ENCODE measurements around the gene PTPRK. TPM values are rescaled to one million over a fixed set of nuclear protein-coding genes. Genes with fewer than 3 reads are reported as not detected.

Gene PTPRK
- total and polyA plus RNA-seq, 4 donors = 12.1 to 61.2 (median 29.1) TPM

DNA sequence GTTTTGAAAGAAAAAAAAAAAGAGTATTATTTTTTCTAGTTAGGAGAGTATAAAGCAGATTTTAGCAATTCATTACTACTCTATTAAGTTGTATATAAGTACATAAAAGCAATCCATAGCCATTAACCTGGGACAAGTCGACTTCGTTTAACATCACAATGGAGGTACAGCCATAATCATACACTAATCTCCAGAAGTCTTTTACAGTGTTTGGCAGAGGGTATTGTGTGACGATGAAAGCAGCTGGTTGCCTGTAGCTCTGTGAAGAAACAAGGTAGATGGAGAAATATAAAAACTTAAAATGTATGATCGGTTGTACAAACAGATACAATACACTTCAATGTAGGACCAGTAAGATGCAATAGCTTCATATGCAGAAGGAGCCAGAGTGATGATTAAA, 543.6 kb downstream of the PTPRK start (continued):
- no peak for TF ChIP-seq JUND (IDR thresholded peaks at IDR 0.05)
- TF ChIP-seq SP1 (IDR thresholded peaks at IDR 0.05) = no peak
- no peak for TF ChIP-seq TAF1 (conservative IDR thresholded peaks at IDR 0.05)
- no peak for TF ChIP-seq HNF4A (conservative IDR thresholded peaks at IDR 0.05)

DNA sequence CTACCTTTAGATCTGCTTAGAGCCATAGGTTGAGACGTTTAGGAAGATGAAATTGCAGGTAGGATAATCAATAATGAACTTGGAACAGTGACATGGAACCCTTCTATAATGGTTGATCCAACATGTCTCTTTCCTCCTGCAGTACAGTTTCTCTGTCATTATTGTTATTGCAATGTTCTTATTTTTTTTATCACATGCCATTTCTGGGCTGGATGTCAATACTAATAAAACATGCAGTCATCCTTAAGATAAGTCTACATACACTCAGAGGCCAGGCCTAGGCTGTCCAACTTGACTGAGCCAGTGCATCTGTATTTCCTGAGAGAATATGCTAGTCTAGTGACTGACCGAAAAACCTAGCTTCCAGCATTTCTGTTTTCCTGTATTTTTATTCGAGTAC, 544.3 kb downstream of the PTPRK start:
- Histone ChIP-seq H3K9me3 (ENCODE audit: control insufficient read depth in 4 of 4, low read length in 3 of 4) (no peaks in the 10 kb centered on the region), H3K9ac (ENCODE audit: low read depth in 1 of 2, low read length in 2 of 2) (no peak overlapping the region), H3K27me3 (ENCODE audit: control insufficient read depth in 4 of 4, insufficient read depth in 4 of 4, low read length in 3 of 4) (no peaks in the 10 kb centered on the region), H3K36me3 (ENCODE audit: control insufficient read depth in 4 of 4, insufficient read depth in 3 of 4, low read depth in 1 of 4, low read length in 3 of 4) (peaks cover 5 to 42% (median 26%) of the 10 kb centered on the region in 4 donors), H3K27ac (ENCODE audit: low read depth in 1 of 2, low read length in 2 of 2) (no peak overlapping the region), H3K4me3 (ENCODE audit: low read depth in 1 of 3, low read length in 3 of 3) (no peak overlapping the region), H3K4me1 (ENCODE audit: control insufficient read depth in 4 of 4, insufficient read depth in 4 of 4, low read length in 3 of 4) (no peaks in the 10 kb centered on the region)
- no peak for DNase-seq (ENCODE audit: low spot score)
- TF ChIP-seq, protein P1, sequence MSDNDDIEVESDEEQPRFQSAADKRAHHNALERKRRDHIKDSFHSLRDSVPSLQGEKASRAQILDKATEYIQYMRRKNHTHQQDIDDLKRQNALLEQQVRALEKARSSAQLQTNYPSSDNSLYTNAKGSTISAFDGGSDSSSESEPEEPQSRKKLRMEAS (IDR thresholded peaks at IDR 0.05) = no peak
- no peak for TF ChIP-seq RXRA (IDR thresholded peaks at IDR 0.05)
- TF ChIP-seq, protein P2, sequence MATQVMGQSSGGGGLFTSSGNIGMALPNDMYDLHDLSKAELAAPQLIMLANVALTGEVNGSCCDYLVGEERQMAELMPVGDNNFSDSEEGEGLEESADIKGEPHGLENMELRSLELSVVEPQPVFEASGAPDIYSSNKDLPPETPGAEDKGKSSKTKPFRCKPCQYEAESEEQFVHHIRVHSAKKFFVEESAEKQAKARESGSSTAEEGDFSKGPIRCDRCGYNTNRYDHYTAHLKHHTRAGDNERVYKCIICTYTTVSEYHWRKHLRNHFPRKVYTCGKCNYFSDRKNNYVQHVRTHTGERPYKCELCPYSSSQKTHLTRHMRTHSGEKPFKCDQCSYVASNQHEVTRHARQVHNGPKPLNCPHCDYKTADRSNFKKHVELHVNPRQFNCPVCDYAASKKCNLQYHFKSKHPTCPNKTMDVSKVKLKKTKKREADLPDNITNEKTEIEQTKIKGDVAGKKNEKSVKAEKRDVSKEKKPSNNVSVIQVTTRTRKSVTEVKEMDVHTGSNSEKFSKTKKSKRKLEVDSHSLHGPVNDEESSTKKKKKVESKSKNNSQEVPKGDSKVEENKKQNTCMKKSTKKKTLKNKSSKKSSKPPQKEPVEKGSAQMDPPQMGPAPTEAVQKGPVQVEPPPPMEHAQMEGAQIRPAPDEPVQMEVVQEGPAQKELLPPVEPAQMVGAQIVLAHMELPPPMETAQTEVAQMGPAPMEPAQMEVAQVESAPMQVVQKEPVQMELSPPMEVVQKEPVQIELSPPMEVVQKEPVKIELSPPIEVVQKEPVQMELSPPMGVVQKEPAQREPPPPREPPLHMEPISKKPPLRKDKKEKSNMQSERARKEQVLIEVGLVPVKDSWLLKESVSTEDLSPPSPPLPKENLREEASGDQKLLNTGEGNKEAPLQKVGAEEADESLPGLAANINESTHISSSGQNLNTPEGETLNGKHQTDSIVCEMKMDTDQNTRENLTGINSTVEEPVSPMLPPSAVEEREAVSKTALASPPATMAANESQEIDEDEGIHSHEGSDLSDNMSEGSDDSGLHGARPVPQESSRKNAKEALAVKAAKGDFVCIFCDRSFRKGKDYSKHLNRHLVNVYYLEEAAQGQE (IDR thresholded peaks at IDR 0.05) = no peak
- TF ChIP-seq, protein P3, sequence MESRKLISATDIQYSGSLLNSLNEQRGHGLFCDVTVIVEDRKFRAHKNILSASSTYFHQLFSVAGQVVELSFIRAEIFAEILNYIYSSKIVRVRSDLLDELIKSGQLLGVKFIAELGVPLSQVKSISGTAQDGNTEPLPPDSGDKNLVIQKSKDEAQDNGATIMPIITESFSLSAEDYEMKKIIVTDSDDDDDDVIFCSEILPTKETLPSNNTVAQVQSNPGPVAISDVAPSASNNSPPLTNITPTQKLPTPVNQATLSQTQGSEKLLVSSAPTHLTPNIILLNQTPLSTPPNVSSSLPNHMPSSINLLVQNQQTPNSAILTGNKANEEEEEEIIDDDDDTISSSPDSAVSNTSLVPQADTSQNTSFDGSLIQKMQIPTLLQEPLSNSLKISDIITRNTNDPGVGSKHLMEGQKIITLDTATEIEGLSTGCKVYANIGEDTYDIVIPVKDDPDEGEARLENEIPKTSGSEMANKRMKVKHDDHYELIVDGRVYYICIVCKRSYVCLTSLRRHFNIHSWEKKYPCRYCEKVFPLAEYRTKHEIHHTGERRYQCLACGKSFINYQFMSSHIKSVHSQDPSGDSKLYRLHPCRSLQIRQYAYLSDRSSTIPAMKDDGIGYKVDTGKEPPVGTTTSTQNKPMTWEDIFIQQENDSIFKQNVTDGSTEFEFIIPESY (IDR thresholded peaks at IDR 0.05) = no peak
- 88% methylated on average over 3 of the region's 3 CpGs for WGBS

DNA sequence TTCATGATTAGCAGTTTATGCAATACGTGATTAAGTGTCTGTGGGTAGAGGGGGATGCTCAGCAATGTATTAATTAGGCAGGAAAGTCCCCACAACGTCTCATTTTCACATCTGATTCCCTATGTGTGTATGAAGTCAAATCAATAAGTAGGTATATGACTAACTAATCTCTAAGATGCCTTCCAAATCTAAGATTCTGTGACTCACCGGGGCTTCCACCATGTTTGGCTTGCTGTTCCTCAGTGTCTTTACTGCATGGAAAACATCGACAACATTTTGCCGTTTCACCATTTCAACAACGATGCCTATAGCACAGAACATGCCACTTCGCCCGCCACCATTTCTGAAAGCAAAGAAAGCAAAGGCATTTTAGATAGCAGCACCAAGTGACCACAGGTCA, 547.6 kb downstream of the PTPRK start:
- WGBS = 91% methylated on average over 8 of the region's 8 CpGs
- TF ChIP-seq HNF4G (IDR thresholded peaks at IDR 0.05) (no peak), YY1 (IDR thresholded peaks at IDR 0.05) (no peak)
- TF ChIP-seq, protein P1 (IDR thresholded peaks at IDR 0.05) = no peak
- no peaks in the 10 kb centered on the region for H3K27me3 ChIP-seq (ENCODE audit: control insufficient read depth in 4 of 4, insufficient read depth in 4 of 4, low read length in 3 of 4)
- H3K27ac ChIP-seq (ENCODE audit: low read depth in 1 of 2, low read length in 2 of 2) = no peak overlapping the region
- no peak overlapping the region for H3K4me3 ChIP-seq (ENCODE audit: low read depth in 1 of 3, low read length in 3 of 3)
- no peak overlapping the region for H3K9ac ChIP-seq (ENCODE audit: low read depth in 1 of 2, low read length in 2 of 2)
- no peaks in the 10 kb centered on the region for H3K4me1 ChIP-seq (ENCODE audit: control insufficient read depth in 4 of 4, insufficient read depth in 4 of 4, low read length in 3 of 4)
- H3K9me3 ChIP-seq (ENCODE audit: control insufficient read depth in 4 of 4, low read length in 3 of 4) = no peaks in the 10 kb centered on the region
- DNase-seq (ENCODE audit: low spot score) = no peak
- peaks cover 2 to 45% (median 32%) of the 10 kb centered on the region in 4 donors for H3K36me3 ChIP-seq (ENCODE audit: control insufficient read depth in 4 of 4, insufficient read depth in 3 of 4, low read depth in 1 of 4, low read length in 3 of 4)

DNA sequence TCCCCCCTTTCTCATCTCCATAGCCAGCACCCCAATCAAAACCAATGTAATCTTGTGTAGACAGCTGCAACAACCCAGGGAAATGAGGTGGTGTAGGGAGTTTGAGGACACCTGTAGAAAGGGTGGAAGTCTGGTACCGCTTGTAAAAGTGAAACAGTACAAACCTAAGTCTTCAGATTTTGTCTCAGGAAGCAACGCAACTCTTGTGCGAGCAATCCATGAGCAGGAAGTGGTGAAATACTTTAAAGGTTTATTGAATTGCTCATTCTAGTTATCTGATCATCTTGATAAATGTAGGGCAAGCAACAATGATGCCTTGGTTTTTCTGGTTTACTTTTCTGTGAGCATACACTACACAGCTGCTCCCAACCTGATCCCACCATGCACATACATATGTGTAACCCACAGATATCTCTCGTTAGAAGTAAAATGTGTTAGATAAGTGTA, 548.4 kb downstream of the PTPRK start:
- Histone ChIP-seq H3K9me3 (ENCODE audit: control insufficient read depth in 4 of 4, low read length in 3 of 4) (no peaks in the 10 kb centered on the region), H3K4me1 (ENCODE audit: control insufficient read depth in 4 of 4, insufficient read depth in 4 of 4, low read length in 3 of 4) (no peaks in the 10 kb centered on the region), H3K27ac (ENCODE audit: low read depth in 1 of 2, low read length in 2 of 2) (no peak overlapping the region), H3K9ac (ENCODE audit: low read depth in 1 of 2, low read length in 2 of 2) (no peak overlapping the region), H3K36me3 (ENCODE audit: control insufficient read depth in 4 of 4, insufficient read depth in 3 of 4, low read depth in 1 of 4, low read length in 3 of 4) (peaks cover 2 to 41% (median 29%) of the 10 kb centered on the region in 4 donors), H3K27me3 (ENCODE audit: control insufficient read depth in 4 of 4, insufficient read depth in 4 of 4, low read length in 3 of 4) (no peaks in the 10 kb centered on the region), H3K4me3 (ENCODE audit: low read depth in 1 of 3, low read length in 3 of 3) (no peak overlapping the region)
- WGBS = 88% methylated on average over 4 of the region's 4 CpGs
- no peak for DNase-seq (ENCODE audit: low spot score)
- TF ChIP-seq RAD21 (IDR thresholded peaks at IDR 0.05) (no peak), SP1 (IDR thresholded peaks at IDR 0.05) (no peak), GABPA (IDR thresholded peaks at IDR 0.05 in 1 of 2, conservative IDR thresholded peaks at IDR 0.05 in 1 of 2) (no peak), RXRA (IDR thresholded peaks at IDR 0.05) (no peak), EGR1 (IDR thresholded peaks at IDR 0.05; ENCODE audit: low read depth in 2 of 2) (no peak), NR2F2 (IDR thresholded peaks at IDR 0.05) (no peak), HNF4A (conservative IDR thresholded peaks at IDR 0.05) (no peak)
- TF ChIP-seq, protein P3 (IDR thresholded peaks at IDR 0.05) = no peak
- TF ChIP-seq, protein P4, sequence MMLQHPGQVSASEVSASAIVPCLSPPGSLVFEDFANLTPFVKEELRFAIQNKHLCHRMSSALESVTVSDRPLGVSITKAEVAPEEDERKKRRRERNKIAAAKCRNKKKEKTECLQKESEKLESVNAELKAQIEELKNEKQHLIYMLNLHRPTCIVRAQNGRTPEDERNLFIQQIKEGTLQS (IDR thresholded peaks at IDR 0.05) = no peak

All from liver (tissue), 9 donors.